NCI-H2196 (cell line): ENCODE measurements around the gene TFPT.

Source experiments
- DNase-seq: peaks from one replicate; lab custom pipeline; 2025; ENCODE audit not compliant: unreplicated experiment; lab: John Stamatoyannopoulos, UW

The TFPT gene, protein sequence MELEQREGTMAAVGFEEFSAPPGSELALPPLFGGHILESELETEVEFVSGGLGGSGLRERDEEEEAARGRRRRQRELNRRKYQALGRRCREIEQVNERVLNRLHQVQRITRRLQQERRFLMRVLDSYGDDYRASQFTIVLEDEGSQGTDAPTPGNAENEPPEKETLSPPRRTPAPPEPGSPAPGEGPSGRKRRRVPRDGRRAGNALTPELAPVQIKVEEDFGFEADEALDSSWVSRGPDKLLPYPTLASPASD

DNA sequence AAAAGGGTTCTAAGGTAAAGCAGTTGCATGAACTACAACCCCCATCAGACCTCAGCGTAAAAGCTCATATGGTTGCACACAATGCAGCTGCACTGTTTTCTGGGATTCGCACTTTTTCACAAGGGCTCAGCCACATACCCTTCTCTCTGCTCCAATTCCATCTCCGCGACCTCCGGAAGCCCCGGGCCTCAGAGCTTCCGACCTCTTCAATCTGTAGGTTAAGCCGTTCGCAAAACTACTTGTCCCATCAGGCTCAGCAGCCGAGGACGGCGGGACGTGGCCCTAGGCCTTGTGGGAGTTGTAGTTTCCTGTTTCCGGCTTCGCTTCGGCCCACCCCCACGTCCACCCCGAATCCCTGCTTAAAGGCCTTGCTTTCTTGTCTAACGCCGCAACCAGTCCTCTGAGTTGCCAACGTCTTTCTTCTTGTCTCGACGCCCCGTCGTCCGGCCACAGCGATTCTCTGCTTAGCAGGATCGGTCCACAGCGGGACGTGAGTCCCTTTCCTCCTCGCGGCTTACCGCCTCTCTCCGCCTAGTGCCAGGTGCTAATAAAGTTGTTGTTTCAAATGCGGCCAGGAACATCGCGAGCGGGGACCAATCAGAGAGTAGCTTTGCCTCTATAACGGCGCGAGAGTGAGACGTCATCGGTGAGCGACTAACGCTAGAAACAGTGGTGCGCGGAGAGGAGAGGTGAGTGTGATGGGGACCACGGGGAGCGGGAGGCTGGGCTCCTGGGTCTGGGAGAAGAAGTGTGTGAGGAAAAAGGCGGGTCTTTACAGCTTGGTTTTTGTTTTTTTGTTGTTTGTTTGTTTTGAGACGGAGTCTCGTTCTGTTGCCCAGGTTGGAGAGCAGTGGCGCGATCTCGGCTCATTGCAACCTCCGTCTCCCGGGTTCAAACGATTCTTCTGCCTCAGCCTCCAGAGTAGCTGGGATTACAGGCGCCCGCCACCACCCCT lies at the start of gene TFPT, which contains the start of gene PRPF31:
TSS of gene TFPT (minus strand) at position 549 of the 955 bp plus-strand sequence. CDS start at position 161, 388 bp downstream.
TSS of gene PRPF31 (plus strand) at position 646 of the 955 bp plus-strand sequence. CDS start 2,525 bp downstream, outside the sequence.
- DNase-seq = peak; percentile 99

- DNase-seq = no peak
Observed at GRCh38 chr19:54165222-54165621, 49.8 kb upstream of the TFPT start.

DNA sequence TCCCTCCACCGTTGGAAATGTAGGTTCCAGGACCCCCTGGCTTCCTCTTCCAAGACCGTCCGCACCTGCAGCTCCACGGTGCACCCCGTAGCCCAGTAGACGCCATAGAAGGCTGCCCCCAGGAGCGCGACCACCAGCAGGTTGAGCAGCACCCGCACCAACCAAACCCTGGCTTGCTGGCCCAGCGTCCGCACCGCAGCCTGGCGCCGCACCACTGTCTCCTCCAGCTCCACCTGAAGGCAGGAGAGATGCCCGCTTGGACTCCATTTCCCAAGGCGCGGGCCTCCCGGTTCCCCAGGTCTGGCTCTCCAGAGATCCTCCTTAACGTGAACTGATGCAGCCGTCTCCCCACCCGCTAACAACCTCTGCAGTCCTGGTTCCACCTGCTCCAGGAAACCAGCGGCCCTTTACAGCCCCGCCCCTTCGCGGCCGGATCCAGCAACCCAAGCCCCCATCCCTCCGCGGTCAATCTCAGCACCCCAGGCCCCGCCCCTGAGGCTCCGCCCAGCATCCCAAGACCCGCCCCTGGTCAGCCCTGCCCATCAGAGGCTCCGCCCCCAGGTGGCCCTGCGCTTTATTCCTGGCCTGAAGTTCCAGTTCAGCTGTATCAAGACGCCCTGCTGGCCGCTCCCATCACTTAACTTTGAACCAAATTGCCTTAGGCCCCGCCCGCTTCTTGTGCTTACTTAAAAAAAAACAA lies 49.1 kb upstream of the TFPT start:
- peak; percentile 44 for DNase-seq

DNA sequence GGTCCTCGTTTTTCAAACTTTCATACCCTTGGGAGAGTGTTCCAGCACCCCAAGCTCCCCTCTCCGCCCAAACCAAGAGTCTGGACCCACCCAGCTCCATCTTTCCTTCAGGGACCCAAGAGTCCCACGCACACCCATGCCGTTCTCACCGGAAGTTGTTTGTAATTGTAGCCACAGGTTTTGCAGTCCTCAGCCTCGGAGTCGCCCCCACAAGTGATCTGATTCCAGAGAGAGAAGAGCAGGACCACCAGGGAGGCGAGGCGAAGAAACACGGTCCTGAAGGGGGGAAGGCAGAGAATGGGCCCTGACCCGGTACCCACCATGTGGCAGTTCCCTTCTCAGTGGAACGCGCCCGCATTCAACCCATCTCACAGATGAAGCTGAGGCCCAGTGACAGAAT lies 47.4 kb upstream of the TFPT start:
- no peak for DNase-seq

DNA sequence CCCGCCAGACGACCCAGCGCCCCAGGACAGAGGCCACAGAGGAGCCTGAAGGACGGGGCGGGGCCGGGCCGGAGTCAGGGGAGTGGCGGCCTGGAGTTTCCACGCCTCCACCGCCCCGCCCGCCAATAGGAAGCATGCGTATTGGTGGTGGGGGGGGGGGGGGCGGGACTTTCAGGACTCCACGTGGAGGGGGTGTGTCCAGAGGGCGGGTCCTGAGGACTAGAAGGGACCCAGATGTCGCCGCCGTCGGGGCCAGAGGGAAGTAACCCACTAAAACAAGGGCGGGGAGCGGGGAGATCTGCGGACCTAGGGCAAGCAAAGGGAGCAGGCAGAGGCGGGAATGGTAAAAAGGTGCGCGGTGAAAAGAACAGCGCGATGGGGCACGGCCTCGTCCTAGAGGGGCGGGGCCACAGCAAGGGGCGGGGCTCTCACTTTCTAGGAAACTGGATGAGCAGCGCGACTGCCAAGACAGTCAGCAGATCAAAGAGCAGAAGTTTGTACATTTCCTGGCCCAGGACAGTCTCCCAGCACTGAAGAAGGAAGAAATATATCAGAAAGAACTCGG lies 46.9 kb upstream of the TFPT start:
- peak; percentile 81 for DNase-seq

GRCh38 chr19:54160854-54161253 lies 45.4 kb upstream of the TFPT start:
- DNase-seq = no peak

DNA sequence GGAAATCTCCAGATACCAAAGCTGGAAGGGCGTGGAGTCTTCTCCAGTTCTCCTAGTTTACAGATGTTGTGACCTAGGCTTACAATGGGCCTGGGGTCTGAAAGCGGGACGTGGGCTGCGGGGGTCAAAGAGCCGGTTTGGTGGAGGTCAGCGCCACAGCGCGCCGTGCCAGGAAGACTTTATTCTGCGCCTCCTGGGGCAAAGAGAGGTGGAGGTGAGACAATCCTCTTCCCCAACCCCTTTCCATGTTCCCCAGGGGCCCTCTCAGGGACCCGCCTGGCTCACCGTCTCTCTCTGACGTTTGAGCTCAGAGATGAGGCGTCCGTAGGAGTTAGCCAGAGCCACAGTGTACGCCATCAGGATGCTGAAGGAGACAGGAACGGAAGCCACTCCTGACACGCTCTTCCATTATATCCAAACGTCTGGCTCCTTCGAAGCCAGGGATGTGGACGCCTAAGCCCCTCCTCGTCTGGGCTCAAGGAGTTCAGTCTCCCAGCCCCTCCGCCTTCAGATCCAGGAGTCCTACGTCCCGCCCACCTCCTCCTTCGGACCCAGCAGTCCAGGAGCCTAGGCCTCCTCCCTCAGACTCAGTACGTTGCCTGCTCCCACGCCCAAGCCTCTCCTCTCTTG lies 44.8 kb upstream of the TFPT start:
- peak; percentile 34 for DNase-seq

GRCh38 chr19:54159352-54160181 lies 44.1 kb upstream of the TFPT start, which contains the start of gene LENG1:
Gene LENG1, minus strand, starts transcription at chr19:54159721. Its CDS starts 26 bp downstream, at chr19:54159695.
- DNase-seq = peak; percentile 99

GRCh38 chr19:54158812-54159351 lies 43.4 kb upstream of the TFPT start:
- no peak for DNase-seq

DNA sequence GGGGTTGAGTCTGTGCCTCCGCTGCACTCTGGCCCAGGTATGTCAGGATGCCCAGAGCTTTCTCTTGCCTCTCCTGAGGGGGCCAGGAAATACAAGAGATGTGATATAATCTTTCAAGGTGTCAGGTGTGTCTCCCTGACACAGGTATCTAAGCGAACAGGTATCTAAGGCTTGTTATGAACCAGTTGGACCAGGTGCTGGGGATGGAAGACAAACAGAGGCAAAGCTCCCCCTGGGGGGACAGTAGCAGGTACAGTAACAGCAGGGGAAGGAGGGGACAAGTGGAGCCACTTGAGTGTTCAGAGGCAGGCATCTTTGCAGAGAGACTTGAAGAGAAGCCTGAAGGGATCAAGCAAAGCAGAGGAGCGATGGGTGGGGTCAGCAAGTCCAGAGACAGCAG lies 41.5 kb upstream of the TFPT start:
- DNase-seq = no peak

DNA sequence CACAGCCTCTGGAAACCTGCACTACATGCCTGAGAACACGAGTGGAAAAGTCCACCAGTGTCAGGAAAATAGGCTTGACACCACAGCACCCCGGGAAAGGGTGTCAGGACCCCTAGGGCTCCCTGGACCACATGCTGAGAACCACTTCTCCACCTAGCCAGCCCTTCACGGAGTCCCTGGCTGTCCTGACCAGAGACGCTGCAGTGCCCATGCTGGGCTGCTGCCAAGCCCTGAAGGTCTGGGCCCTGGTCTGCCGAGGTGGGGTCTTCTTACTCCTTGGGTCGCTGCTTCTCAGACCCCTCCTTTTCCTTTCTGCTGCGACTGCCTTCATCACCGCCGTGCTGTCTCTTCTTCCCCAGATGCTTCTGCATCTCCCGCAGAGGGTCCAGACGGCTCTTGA lies 41.0 kb upstream of the TFPT start:
- DNase-seq = no peak

- DNase-seq = no peak
Observed at GRCh38 chr19:54155694-54156093, 40.2 kb upstream of the TFPT start.

DNA sequence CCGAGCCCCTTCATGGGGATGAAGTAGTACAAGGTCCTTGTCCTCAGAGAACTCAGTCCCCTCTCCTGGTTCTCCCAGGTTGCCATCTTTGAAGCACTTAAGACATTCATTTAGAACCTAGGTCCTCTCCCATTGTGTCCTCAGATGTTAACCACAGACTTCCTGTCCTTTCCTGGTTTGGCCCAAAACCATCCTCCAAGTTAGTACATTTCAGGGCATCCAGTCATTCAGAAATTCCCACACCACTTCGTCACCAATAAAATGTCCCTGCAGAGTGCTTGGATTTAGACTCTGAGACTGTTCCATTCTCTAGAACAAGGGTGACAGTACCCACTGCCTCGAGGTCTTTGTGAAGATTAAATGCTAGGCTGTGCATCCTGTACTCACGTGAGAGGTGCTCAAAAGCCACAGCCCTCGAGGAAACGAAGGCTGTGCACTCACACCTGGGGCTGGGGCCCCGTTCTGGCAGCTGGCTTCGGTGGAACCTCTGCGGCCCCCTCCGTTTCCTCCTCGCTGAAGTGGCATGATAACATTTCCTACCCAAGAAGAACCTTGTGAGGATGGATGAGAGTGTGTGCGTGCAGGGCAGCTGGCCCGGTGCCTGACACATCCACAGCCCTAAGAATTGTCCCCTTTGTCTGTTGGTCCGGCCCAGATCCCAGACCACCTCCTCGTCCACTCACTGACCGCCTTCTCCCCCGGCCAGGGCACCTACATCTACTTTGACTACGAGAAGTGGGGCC lies 39.3 kb upstream of the TFPT start:
- no peak for DNase-seq

DNA sequence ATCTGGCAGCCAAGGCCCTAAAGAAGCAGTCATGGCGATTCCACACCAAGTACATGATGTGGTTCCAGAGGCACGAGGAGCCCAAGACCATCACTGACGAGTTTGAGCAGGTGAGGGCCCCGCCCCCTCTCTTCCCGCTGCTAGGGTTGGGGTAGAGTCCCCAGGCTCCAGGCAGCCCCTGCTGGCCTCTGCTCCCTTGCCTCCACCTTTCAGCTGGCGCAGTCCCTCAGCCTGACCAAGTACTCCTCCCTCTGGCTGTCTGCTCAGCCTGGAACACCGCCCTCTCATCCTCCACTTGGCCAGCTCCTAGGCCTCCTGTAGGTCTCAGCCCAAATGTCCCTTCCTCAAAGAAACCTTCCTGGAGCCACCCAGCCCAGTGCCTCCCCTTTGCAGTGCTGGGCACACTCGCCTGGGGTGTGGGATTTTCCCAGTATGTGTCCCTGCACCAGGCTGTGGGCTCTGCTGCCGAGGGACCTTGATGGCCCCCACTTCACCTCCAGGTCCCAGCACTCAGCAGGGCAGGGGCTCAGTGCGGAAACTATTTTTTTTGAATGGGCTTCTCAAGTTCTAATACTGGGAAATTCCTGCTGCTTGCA lies 38.4 kb upstream of the TFPT start:
- DNase-seq = no peak

DNA sequence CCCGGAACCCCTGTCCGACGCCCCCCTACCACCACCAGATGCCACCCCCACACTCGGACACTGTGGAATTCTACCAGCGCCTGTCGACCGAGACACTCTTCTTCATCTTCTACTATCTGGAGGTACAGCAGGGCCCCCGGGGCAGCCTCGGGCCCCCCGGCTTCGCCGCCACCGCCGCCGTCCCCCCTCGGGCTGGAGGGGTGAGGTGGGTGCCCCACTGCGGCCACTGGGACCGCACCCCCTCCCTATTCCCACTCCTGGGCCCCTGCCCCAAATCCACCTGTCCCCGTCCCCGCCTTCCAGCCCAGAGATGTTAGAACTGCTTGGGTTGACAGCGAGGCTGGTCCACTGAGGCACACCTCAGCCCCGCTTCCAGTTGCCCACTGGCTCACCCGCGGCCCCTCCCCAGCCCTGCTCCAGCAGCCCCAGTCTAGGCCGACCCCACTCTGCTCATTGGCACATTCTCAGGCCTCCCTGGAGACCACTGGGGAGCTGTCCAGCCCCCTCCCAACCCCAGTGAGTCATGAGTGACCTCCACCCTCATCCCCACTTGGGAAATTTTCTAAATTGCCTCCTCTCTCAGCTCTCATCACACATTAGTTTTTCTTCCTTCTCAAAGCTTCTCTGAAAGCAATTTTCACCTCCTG lies 37.5 kb upstream of the TFPT start:
- no peak for DNase-seq

DNA sequence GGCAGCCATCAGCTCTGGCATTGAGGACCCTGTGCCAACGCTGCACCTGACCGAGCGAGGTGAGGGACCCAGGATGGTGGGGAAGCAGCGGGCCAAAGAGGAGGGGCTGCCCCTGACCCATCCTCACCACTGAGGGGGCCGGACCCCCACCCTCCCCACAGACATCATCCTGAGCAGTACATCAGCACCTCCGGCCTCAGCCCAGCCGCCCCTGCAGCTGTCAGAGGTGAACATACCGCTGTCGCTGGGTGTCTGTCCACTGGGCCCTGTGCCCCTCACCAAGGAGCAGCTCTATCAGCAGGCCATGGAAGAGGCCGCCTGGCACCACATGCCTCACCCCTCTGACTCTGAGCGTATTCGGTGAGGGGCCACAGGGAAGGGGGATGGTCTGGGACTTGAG lies 36.8 kb upstream of the TFPT start:
- DNase-seq = no peak

DNA sequence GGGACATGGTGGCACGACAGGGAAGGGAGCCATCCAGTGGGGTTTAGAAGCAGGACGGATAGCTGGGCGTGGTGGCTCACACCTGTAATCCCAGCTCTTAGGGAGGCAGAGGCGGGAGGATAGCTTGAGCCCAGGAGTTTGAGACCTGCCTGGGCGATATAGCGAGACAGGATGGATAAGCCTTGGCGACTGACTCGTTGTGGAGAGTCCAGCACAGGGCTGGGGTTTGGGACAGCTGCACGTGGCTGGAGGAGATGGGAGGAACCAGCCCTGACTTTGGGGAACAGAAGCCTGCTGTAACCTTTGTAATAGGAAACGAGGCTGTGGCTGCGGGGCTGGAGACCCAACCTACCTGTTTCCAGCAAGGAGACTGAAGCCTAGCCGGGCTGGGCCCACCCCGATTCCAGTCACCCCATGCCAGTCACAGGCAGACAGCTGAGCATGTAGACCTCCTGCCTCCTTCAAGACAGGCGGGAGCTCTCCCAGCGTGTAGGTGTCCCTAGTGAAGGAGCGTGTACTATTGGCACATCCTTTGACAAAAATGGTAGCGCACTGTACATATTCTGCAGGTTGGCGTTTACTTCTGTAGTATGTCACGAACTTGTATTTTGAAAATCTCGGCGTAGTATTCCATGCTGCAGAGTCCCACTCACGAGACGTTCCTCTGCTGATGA lies 36.0 kb upstream of the TFPT start:
- no peak for DNase-seq
